MV-4-11 (cell line): Measurements from ENCODE around the gene PHF8.
A peak's percentile ranks its signal among the peaks of the same experiment; 100 is the strongest.

ENCODE experiments used
- DNase-seq: peaks from one replicate; lab custom pipeline; 2025; lab: John Stamatoyannopoulos, UW

The PHF8 gene

DNA sequence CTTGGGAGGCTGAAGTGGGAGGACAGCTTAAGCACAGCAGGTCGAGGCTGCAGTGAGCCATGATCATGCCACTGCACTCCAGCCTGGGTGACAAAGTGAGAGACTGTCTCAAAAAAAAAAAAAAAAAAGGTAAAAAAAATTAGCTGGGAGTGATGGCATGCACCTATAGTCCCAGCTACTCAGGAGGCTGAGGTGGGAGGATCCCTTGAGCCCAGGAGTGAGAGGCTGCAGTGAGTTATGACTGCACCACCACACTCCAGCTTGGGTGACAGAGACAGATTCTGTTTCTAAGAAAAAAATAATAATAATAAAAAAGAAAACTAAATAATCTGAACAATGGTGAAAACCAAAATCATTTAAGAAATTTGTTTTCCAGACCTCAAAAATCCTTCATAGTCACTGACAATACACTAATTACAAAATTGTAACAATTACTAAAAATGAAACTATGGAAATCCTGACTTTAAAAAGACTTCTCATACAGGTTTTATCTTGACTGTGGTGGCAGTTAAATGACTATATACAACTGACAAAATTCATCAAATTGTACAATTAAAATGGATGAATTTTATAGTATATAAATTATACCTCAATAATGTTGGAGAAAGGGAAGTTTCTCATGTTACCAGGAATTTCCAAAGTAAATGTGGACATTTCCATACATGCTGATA is 31.3 kb downstream of the PHF8 start:
- DNase-seq, result no peak

GRCh38 chrX:54007682-54008081 is 36.6 kb downstream of the PHF8 start:
- DNase-seq, result peak; percentile 7

- no peak for DNase-seq
Measured at GRCh38 chrX:53997724-53998123, 46.5 kb downstream of the PHF8 start.

- no peak for DNase-seq
Measured at GRCh38 chrX:53992589-53992988, 51.7 kb downstream of the PHF8 start.

DNA sequence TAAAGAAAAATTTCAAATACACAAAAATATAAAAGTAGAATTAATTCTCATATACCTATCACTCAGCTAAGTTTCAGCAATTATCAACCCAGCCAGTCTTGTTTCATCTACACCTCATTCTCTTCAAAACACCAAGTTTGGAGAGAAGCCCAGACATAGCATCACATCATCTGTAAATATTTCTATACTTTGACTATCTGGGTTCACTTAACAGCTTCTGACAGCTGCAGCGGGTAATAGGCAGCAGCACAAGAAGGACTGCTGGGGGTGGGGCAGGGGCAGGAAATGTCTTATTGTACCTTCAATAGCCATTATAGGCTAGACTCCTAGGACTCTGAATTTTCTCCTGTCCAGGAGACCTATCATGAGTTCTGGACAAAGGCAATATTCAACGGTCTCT is 54.1 kb downstream of the PHF8 start:
- no peak for DNase-seq

DNA sequence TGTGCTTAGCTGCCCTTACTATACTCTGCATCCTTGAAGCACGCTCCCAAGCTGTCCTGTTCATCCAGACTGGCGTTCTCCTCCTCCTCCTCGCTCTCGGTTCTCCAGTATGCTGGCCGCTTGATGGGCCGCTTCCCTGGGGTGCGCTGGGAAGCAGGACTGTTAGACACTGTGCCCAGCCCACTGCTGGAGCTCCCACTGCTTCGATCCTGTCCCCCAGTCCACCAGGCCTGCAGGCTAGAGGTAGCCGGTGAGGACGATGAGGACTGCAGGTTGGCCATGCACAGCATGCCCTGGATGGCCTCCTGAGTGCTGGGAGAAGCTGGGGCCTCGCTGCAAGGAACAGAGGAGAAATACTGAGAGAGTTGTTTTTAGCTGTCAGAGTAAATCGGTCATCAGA is 59.4 kb downstream of the PHF8 start:
- no peak for DNase-seq

GRCh38 chrX:53974529-53974928 is 69.7 kb downstream of the PHF8 start:
- DNase-seq, result no peak

DNA sequence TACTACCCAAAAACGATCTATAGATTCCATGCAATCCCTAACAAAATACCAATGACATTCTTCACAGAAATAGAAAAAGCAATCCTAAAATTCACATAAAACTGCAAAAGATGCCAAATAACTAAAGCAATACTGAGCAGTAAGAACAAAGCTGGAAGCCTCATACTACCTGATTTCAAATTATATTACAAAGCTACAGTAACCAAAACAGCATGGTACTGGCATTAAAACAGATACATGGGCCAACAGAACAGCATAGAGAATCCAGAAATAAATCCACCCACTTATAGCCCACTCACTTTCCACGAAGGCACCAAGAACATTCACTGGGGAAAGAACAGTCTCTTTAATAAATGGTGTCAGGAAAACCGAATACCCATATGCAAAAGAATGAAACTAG is 74.7 kb downstream of the PHF8 start:
- DNase-seq, result no peak

DNA sequence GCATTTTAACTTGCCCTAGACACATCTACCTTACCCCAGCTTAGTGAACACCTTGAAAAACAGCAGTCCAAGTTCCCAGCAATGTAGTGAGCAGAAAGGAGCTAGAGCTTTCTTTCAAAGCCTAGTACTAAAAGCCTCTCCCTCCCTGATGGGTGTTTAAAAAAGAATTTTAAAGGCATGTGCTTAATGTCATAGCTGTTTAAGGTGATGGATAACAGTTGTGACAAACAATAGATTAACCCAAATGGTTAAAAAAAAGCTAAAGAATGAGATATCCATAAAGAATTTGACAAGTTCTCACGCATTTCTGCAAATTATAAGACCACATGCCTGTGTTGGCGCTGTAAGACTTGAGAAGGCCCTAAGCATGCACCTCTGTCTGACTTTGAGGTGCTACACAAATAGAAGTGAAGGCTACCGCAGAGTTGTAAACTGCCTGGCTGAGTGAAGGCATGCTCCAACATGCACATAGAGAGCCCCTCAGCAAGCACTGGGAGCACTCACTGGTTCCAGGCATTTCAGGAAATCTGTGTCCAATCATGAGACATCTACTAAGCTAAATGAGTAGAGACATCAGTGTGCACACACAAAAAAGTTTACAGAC is 94.0 kb downstream of the PHF8 start:
- no peak for DNase-seq

DNA sequence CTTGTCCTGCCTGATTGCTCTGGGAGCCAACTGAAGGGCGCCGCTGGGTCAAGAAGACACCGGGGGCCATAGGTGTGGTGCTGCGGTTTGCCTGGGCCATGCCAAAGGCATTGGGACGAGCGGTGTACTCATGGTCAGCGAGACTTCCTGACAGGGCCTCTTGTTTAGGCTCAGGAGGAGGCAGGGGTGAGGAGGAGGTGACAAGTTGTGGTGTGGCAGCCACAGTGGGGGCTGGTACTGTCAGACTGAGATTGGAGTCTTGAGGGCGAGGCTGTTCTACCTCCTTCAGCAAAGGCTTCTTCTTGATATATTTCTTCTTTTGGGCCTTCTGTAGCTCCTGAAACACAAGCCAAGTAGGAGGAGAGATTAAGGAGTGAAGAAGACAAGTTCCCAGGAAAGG is 104.1 kb downstream of the PHF8 start:
- DNase-seq, result no peak

DNA sequence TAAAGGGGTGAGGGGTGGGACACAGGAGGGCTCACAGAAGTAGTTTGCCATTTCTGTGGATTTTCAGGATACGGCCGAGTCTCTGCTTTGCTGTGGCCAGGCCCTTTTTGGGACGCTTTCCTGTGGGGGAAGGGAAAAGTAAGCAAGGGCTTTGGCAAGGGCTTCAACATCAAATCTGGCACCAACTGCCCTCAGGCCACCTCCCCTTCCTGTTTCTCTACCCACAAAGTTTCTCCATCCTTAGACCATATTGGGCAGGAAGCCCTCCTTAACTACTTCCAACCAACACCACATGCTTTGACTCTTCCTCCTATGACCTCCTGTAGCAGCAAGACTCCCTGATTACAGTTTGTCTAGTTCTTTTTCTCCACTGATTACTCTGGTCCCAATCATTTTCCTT is 105.1 kb downstream of the PHF8 start:
- peak; percentile 91 for DNase-seq

GRCh38 chrX:53930515-53931380 is 113.5 kb downstream of the PHF8 start:
- DNase-seq, result peak; percentile 21

GRCh38 chrX:53926030-53926429 is 118.2 kb downstream of the PHF8 start:
- DNase-seq, result no peak

GRCh38 chrX:53918702-53919101 is 125.6 kb downstream of the PHF8 start:
- DNase-seq, result no peak

GRCh38 chrX:53900623-53901022 is 143.7 kb downstream of the PHF8 start:
- no peak for DNase-seq

- DNase-seq, result no peak
Measured at GRCh38 chrX:53895270-53895669, 149.0 kb downstream of the PHF8 start.
